ENCODE results near the gene RAMP3. TPM values are rescaled to one million over a fixed set of nuclear protein-coding genes. Genes with fewer than 3 reads are reported as not detected.

RAMP3 gene
- total RNA-seq, 1 experiment from 2014 or later, result 0.13 TPM

- POLR2A ChIA-PET, result interaction anchor here (0.6 to 0.7 kb wide), 2 partner anchors 31 to 47 kb away, joined by 5 to 7 read pairs; no protein-coding TSS in a partner anchor
- Histone ChIP-seq H3K4me1 (ENCODE audit: control insufficient read depth, insufficient read depth, low read length) (0 out of 2 replicates have a peak, but pooled peaks cover 1% of the 10 kb centered on the region), H3K4me3 (ENCODE audit: low read depth in 2 of 2, low read length in 2 of 2) (no peak overlapping the region), H3K9me3 (ENCODE audit: control insufficient read depth, insufficient read depth, low read depth, low read length) (no peaks in the 10 kb centered on the region), H3K27ac (ENCODE audit: low read length) (no peak overlapping the region), H3K36me3 (ENCODE audit: control insufficient read depth, insufficient read depth, low read length) (no peaks in the 10 kb centered on the region), H3K27me3 (ENCODE audit: control insufficient read depth, insufficient read depth, low read length) (peaks cover 3% of the 10 kb centered on the region; the same call in 1 of the 2 replicates)
- TF ChIP-seq REST (IDR thresholded peaks at IDR 0.05; ENCODE audit: insufficient read depth in 1 of 2, low read depth in 2 of 2, low read length in 1 of 2), result no peak
- no peak for TF ChIP-seq POLR2AphosphoS5 (IDR thresholded peaks at IDR 0.05; ENCODE audit: low read depth, low read length)
- TF ChIP-seq SIN3A (IDR thresholded peaks at IDR 0.05; ENCODE audit: borderline replicate concordance, insufficient read depth, low read depth, low read length), result no peak
- no peak for TF ChIP-seq CTCF (IDR thresholded peaks at IDR 0.05)
- no peak for TF ChIP-seq TCF7L2 (IDR thresholded peaks at IDR 0.05; ENCODE audit: low read depth, low read length)
- DNase-seq (ENCODE audit: low read depth, low spot score) (no peak), ATAC-seq (no peak)
- in situ Hi-C loops (cut with HindIII; ENCODE audit: low pct_unique_long_range_greater_than_20kb, low sequenced_read_pairs) (no loop called here), intact Hi-C loops (cut with micrococcal nuclease; ENCODE audit: unreplicated experiment) (no loop called here)
- no TSS peak for BruUV-seq (replicated peaks)
- CTCF ChIA-PET, result no interaction called here
These were observed 40.0 kb upstream of the RAMP3 start for GRCh38 chr7:45117582-45117981.

GRCh38 chr7:45118292-45118691 lies 39.3 kb upstream of the RAMP3 start:
- in situ Hi-C loops (cut with HindIII; ENCODE audit: low pct_unique_long_range_greater_than_20kb, low sequenced_read_pairs), result no loop called here
- no peak for DNase-seq (ENCODE audit: low read depth, low spot score)
- intact Hi-C loops (cut with micrococcal nuclease; ENCODE audit: unreplicated experiment), result no loop called here
- ChIA-PET CTCF (no interaction called here), POLR2A (interaction anchor here (0.7 kb wide), 1 partner anchor 32 kb away, joined by 7 read pairs; no protein-coding TSS in a partner anchor)
- Histone ChIP-seq H3K36me3 (ENCODE audit: control insufficient read depth, insufficient read depth, low read length) (no peaks in the 10 kb centered on the region), H3K27ac (ENCODE audit: low read length) (no peak overlapping the region), H3K4me1 (ENCODE audit: control insufficient read depth, insufficient read depth, low read length) (no peaks in the 10 kb centered on the region), H3K4me3 (ENCODE audit: low read depth in 2 of 2, low read length in 2 of 2) (no peak overlapping the region), H3K9me3 (ENCODE audit: control insufficient read depth, insufficient read depth, low read depth, low read length) (no peaks in the 10 kb centered on the region), H3K27me3 (ENCODE audit: control insufficient read depth, insufficient read depth, low read length) (peaks cover 3% of the 10 kb centered on the region; the same call in 1 of the 2 replicates)
- TF ChIP-seq TCF7L2 (IDR thresholded peaks at IDR 0.05; ENCODE audit: low read depth, low read length) (no peak), POLR2AphosphoS5 (IDR thresholded peaks at IDR 0.05; ENCODE audit: low read depth, low read length) (no peak), SIN3A (IDR thresholded peaks at IDR 0.05; ENCODE audit: borderline replicate concordance, insufficient read depth, low read depth, low read length) (no peak), REST (IDR thresholded peaks at IDR 0.05; ENCODE audit: insufficient read depth in 1 of 2, low read depth in 2 of 2, low read length in 1 of 2) (no peak), CTCF (IDR thresholded peaks at IDR 0.05) (no peak)
- no peak for ATAC-seq
- no TSS peak for BruUV-seq (replicated peaks)

Data from Panc1 (cell line).